Stimulated activated CD4-positive, alpha-beta T cell treated with anti-CD3 and anti-CD28 coated beads, Interleukin-1b, Interleukin-23, amount 100 ng/mL, for 24 hours (primary cell): ENCODE data around the gene KRT33A.

Experiments
- DNase-seq, 4 experiments: peaks; one replicate each; pipeline ENCODE4 v3.0.0-alpha.2; 2020; ENCODE audit warnings: low read depth in 4 of 4, low spot score in 1 of 4

KRT33A gene

GRCh38 chr17:41304091-41304490, 46.5 kb downstream of the KRT33A start:
- no peak for DNase-seq

- DNase-seq = no peak
These were observed 47.6 kb downstream of the KRT33A start for GRCh38 chr17:41302981-41303380.

DNA sequence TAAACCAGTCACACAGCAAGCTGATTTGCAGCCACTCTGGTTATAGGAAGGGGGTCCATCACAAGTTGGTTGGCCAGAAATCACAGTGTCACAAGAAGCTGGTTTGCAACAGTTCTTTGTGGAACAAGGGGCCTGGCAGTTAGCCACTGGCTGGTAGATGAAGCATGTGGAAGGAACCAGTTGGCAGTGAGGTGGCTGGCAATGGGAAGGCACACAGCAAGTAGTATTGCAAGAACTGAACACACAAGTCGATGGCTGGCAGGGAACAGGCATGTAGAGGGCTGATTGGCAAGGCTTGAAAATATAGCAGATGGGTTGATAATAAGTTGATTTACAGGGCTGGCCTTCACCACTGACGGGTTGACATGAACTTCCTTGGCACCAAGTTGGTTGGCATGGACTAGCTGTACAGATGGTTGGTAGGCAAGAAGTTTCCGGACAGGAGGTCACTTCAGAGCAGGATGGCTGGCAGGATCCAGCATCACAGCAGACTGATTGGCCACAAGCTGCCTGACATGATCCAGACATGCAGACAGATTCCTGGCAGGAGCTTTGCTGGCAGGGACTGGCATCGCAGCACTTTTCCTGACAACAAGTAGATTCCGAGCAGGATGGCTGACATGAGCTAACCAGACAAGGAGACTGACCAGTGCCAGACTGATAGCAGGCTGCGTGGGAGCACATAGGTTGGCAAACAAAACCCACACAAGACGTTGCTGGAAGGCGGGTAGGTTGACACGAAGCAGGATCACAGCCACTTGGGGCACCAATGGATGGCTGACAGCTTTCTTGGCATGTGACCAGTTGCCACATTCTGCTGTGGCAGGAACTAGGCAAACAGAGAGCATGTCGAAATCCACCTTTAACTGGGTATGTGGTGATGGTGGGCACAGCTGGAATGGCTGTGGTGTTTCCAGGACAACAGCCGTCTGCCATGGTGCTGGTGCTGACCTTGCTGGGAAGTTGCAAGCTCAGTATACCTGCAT, 48.4 kb downstream of the KRT33A start, which contains the start of gene KRTAP29-1:
KRTAP29-1 (minus strand) TSS at position 936 of the 986 bp plus-strand sequence; CDS start at position 936, 0 bp downstream.
- no peak for DNase-seq

- DNase-seq = no peak
These were observed 49.3 kb downstream of the KRT33A start for GRCh38 chr17:41301204-41301790.

DNA sequence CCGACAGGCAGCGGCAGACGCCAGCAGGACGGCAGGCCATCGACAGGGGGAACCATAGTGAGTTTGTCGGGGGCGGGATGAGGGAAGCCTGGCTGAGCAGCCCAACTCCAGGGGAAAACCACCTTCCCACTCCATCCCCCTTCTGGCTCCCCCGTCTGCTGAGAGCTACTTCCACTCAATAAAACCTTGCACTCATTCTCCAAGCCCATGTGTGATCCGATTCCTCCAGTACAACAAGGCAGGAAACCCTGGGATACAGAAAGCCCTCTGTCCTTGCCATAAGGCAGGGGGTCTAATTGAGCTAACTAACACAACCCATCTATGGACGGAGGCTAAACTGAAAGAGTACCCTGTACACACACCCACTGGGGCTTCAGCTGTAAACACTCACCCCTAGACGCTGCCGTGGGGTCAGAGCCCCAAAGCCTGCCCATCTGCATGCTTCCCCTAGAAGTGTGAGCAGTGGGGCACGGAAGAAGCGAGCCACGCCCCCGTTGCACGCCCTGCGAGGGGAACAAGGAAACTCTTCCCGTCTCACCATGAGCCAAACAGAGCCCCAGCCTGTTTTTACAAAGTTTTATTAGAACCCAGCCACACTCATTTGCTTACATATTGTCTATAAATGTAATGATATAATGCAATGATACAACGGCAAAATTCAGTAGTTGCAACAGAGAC, 52.0 kb downstream of the KRT33A start:
- no peak for DNase-seq

GRCh38 chr17:41296846-41297245, 53.8 kb downstream of the KRT33A start:
- no peak for DNase-seq
